DOHH2 (cell line): ENCODE results near the gene USP16.
"Not testable (repeated sequence)": the region's sequence is repeated elsewhere in the genome, so short reads cannot be mapped to it uniquely, and the experiment has no call there.

ENCODE experiments used
- H3F3A ChIP-seq: fragments of 200-600 bp; sonication (generic), shearing (Covaris generic); 2 replicates; pipeline ENCODE4 v1.6.0; 2016; ENCODE audit warnings: antibody characterized with exemption, mild to moderate bottlenecking; ENCODE audit not compliant: control insufficient read depth, insufficient read depth
- H3K27ac ChIP-seq: fragments of 200-600 bp; sonication (generic); 2 replicates; pipeline ENCODE4 v1.5.1; 2014; ENCODE audit warnings: low read depth, mild to moderate bottlenecking, low read length, moderate library complexity
- H3K27me3 ChIP-seq: fragments of 200-600 bp; sonication (generic); 2 replicates; pipeline ENCODE4 v1.6.1; 2014; ENCODE audit warnings: mild to moderate bottlenecking, low read length, mixed read lengths; ENCODE audit not compliant: control insufficient read depth
- H3K36me3 ChIP-seq: fragments of 200-600 bp; sonication (generic); 2 replicates; pipeline ENCODE4 v1.6.1; 2014; ENCODE audit warnings: mild to moderate bottlenecking, low read length, moderate library complexity, mixed read lengths; ENCODE audit not compliant: control insufficient read depth
- H3K4me1 ChIP-seq: fragments of 200-600 bp; sonication (generic); 2 replicates; pipeline ENCODE4 v1.6.1; 2014; ENCODE audit warnings: mild to moderate bottlenecking, low read length, mixed read lengths; ENCODE audit not compliant: control insufficient read depth
- H3K4me2 ChIP-seq: fragments of 200-600 bp; sonication (generic); 2 replicates; pipeline ENCODE4 v1.6.0; 2014; ENCODE audit warnings: mild to moderate bottlenecking, low read length, moderate library complexity
- H3K4me3 ChIP-seq: fragments of 200-600 bp; sonication (generic); 2 replicates; pipeline ENCODE4 v1.5.1; 2014; ENCODE audit warnings: mild to moderate bottlenecking, low read length, mixed read lengths
- H3K79me2 ChIP-seq: fragments of 200-600 bp; sonication (generic); 2 replicates; pipeline ENCODE4 v1.6.1; 2014; ENCODE audit warnings: mild to moderate bottlenecking, low read length, mixed read lengths; ENCODE audit not compliant: control insufficient read depth
- H3K9me2 ChIP-seq: fragments of 200-600 bp; sonication (generic); replicated peaks from 2 replicates; pipeline ENCODE4 v1.6.1; 2014; ENCODE audit warnings: mild to moderate bottlenecking, low read length, mixed read lengths; ENCODE audit not compliant: control insufficient read depth
- H3K9me3 ChIP-seq: fragments of 200-600 bp; sonication (generic); 2 replicates; pipeline ENCODE4 v1.6.1; 2014; ENCODE audit warnings: antibody characterized with exemption, low read length, mixed read lengths; ENCODE audit not compliant: control insufficient read depth, insufficient read depth
- H4K20me1 ChIP-seq: fragments of 200-600 bp; sonication (generic); 2 replicates; pipeline ENCODE4 v1.6.0; 2014; ENCODE audit warnings: low read depth, mild to moderate bottlenecking, antibody characterized with exemption, low read length, moderate library complexity; ENCODE audit not compliant: control insufficient read depth, insufficient read depth
- CTCF ChIP-seq: fragments of 200-600 bp; sonication (generic); IDR thresholded peaks from one replicate; pipeline ENCODE4 v1.5.1; 2014; ENCODE audit warnings: antibody characterized with exemption, mild to moderate bottlenecking, low read depth, low read length; ENCODE audit not compliant: poor library complexity, severe bottlenecking
- EZH2phosphoT487 ChIP-seq: fragments of 200-600 bp; sonication (generic); IDR thresholded peaks from 2 replicates; pipeline ENCODE4 v1.6.1; 2017; ENCODE audit warnings: borderline replicate concordance, mild to moderate bottlenecking, antibody characterized with exemption, low read length, moderate library complexity, mixed read lengths

The USP16 gene

GRCh38 chr21:29005696-29006095 lies 18.8 kb upstream of the USP16 start:
- Histone ChIP-seq H3K79me2 (peaks cover 14% of the 10 kb centered on the region), H3K9me2 (no peaks in the 10 kb centered on the region), H3K27me3 (no peaks in the 10 kb centered on the region), H3K36me3 (peaks cover 38% of the 10 kb centered on the region), H3F3A (peaks cover 17% of the 10 kb centered on the region), H4K20me1 (no peaks in the 10 kb centered on the region), H3K4me1 (0 out of 2 replicates have a peak, but pooled peaks cover 3% of the 10 kb centered on the region), H3K9me3 (no peaks in the 10 kb centered on the region), H3K27ac (no peak overlapping the region), H3K4me3 (no peak overlapping the region), H3K4me2 (no peak overlapping the region)
- TF ChIP-seq CTCF, result no peak
- TF ChIP-seq EZH2phosphoT487, result no peak

GRCh38 chr21:29007135-29007534 lies 17.3 kb upstream of the USP16 start:
- Histone ChIP-seq H3K4me1 (0 out of 2 replicates have a peak, but pooled peaks cover 3% of the 10 kb centered on the region), H3K4me2 (no peak overlapping the region), H3K79me2 (peaks cover 14% of the 10 kb centered on the region), H3K27ac (no peak overlapping the region), H3K9me2 (no peaks in the 10 kb centered on the region), H3F3A (peaks cover 17% of the 10 kb centered on the region), H3K27me3 (no peaks in the 10 kb centered on the region), H3K9me3 (no peaks in the 10 kb centered on the region), H3K36me3 (peaks cover 38% of the 10 kb centered on the region), H3K4me3 (no peak overlapping the region), H4K20me1 (no peaks in the 10 kb centered on the region)
- no peak for TF ChIP-seq EZH2phosphoT487

GRCh38 chr21:29007810-29008209 lies 16.7 kb upstream of the USP16 start:
- H4K20me1 ChIP-seq, result no peaks in the 10 kb centered on the region
- H3K9me3 ChIP-seq, result no peaks in the 10 kb centered on the region
- H3K27ac ChIP-seq, result no peak overlapping the region
- H3K4me3 ChIP-seq, result no peak overlapping the region
- no peaks in the 10 kb centered on the region for H3K27me3 ChIP-seq
- H3K4me1 ChIP-seq, result no peaks in the 10 kb centered on the region
- H3K79me2 ChIP-seq, result peaks cover 10% of the 10 kb centered on the region
- peaks cover 14% of the 10 kb centered on the region for H3F3A ChIP-seq
- H3K4me2 ChIP-seq, result no peak overlapping the region
- TF ChIP-seq CTCF (no peak), EZH2phosphoT487 (no peak)
- H3K9me2 ChIP-seq, result no peaks in the 10 kb centered on the region
- peaks cover 37% of the 10 kb centered on the region for H3K36me3 ChIP-seq

GRCh38 chr21:29008367-29008766 lies 16.1 kb upstream of the USP16 start:
- no peak overlapping the region for H3K27ac ChIP-seq
- H3K4me3 ChIP-seq, result no peak overlapping the region
- no peaks in the 10 kb centered on the region for H3K9me2 ChIP-seq
- no peak for TF ChIP-seq EZH2phosphoT487
- TF ChIP-seq CTCF, result no peak
- peaks cover 6% of the 10 kb centered on the region for H3K79me2 ChIP-seq
- H4K20me1 ChIP-seq, result no peaks in the 10 kb centered on the region
- no peaks in the 10 kb centered on the region for H3K27me3 ChIP-seq
- no peaks in the 10 kb centered on the region for H3K4me1 ChIP-seq
- no peak overlapping the region for H3K4me2 ChIP-seq
- H3F3A ChIP-seq, result peaks cover 14% of the 10 kb centered on the region
- peaks cover 36% of the 10 kb centered on the region for H3K36me3 ChIP-seq
- H3K9me3 ChIP-seq, result no peaks in the 10 kb centered on the region

GRCh38 chr21:29011236-29011635 lies 13.2 kb upstream of the USP16 start:
- H3F3A ChIP-seq, H3K4me3 ChIP-seq, H3K4me2 ChIP-seq, H3K27me3 ChIP-seq, H3K79me2 ChIP-seq, H3K4me1 ChIP-seq, H3K9me3 ChIP-seq, H3K9me2 ChIP-seq, H4K20me1 ChIP-seq, H3K27ac ChIP-seq: not testable (repeated sequence)
- H3K36me3 ChIP-seq, result peaks cover 26% of the 10 kb centered on the region
